ENCODE data around the gene MOXD1.

Gene MOXD1

DNA sequence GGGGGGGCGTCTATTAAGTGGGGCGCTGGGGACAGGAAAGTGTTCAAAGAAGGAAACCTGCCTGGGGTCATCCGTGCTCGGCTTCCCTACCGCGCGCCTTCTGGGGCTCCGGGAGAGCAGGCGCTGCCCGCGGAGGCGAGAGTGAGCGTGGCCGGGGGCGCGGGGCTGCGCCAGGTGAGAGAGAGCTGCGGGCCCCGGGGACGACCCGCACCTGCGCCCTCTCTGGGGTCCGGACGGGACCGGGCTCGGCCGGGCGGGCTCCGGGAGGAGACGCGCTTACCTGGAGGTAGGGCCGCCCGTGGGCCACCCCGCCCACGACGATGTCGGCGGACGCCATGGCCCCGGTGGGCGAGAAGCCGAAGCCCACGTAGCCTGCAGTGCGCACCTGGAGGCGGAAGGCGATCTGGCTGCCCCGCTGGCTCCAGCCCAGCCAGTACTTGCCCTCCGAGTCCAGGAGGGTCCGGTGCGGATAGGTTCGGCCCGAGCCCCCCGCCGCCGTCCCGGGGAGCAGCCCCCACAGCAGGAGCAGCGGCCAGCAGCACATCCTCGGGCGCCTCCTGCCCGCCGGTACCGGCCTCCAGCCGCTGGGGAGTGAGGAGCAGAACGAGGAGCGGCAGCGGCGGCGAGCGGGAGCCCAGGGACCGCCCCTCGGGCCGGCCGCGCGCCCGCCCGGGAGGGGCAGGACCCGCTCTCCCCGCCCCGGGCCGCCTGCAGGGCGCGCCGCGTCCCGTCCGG lies at the start of gene MOXD1:
Gene MOXD1, minus strand, starts transcription at position 593 of the 735 bp plus-strand sequence. Its CDS starts 49 bp downstream, at position 544.
- Histone ChIP-seq H3K9me3 (ENCODE audit: control insufficient read depth, insufficient read depth, low read length) (no peaks in the 10 kb centered on the region), H3K4me1 (ENCODE audit: insufficient read depth, low read length) (no peaks in the 10 kb centered on the region), H3K9ac (ENCODE audit: low read depth, low read length) (peak within 1 kb of the TSS; percentile 73), H3K36me3 (ENCODE audit: insufficient read depth, low read length) (no peaks in the 10 kb centered on the region)

- Histone ChIP-seq H3K9me3 (ENCODE audit: control insufficient read depth, insufficient read depth, low read length) (no peaks in the 10 kb centered on the region), H3K36me3 (ENCODE audit: insufficient read depth, low read length) (no peaks in the 10 kb centered on the region), H3K4me1 (ENCODE audit: insufficient read depth, low read length) (no peaks in the 10 kb centered on the region), H3K9ac (ENCODE audit: low read depth, low read length) (no peak overlapping the region)
These were observed 45.6 kb upstream of the MOXD1 start for GRCh38 chr6:132446855-132447241.

- Histone ChIP-seq H3K4me1 (ENCODE audit: insufficient read depth, low read length) (no peaks in the 10 kb centered on the region), H3K9ac (ENCODE audit: low read depth, low read length) (no peak overlapping the region), H3K36me3 (ENCODE audit: insufficient read depth, low read length) (no peaks in the 10 kb centered on the region), H3K9me3 (ENCODE audit: control insufficient read depth, insufficient read depth, low read length) (peaks cover 3% of the 10 kb centered on the region; the same call in 1 of the 2 replicates)
These were observed 45.0 kb upstream of the MOXD1 start for GRCh38 chr6:132446141-132446854.

GRCh38 chr6:132445201-132445951 lies 44.1 kb upstream of the MOXD1 start:
- Histone ChIP-seq H3K4me1 (ENCODE audit: insufficient read depth, low read length) (no peaks in the 10 kb centered on the region), H3K36me3 (ENCODE audit: insufficient read depth, low read length) (no peaks in the 10 kb centered on the region), H3K9ac (ENCODE audit: low read depth, low read length) (no peak overlapping the region), H3K9me3 (ENCODE audit: control insufficient read depth, insufficient read depth, low read length) (peaks cover 3% of the 10 kb centered on the region; the same call in 1 of the 2 replicates)

DNA sequence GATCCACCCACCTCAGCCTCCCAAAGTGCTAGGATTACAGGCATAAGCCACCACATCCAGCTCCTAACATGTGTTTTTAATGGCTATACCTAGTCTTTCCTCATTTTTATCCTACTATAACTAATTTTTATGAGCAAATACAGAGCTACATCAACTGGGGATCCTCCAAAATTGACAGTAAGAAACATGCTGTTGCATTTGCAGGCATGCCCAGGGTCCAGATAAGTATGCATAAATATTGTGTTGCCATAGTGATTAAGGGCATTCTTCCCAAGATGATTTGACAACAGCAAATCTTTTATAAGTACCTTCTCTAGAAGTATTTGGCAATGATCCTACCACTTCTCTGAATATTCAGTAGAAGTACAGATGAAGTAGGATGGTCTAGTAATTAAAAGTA lies 41.9 kb upstream of the MOXD1 start:
- Histone ChIP-seq H3K4me1 (ENCODE audit: insufficient read depth, low read length) (no peaks in the 10 kb centered on the region), H3K36me3 (ENCODE audit: insufficient read depth, low read length) (no peaks in the 10 kb centered on the region)

GRCh38 chr6:132430110-132430509 lies 28.8 kb upstream of the MOXD1 start:
- no peaks in the 10 kb centered on the region for H3K4me1 ChIP-seq (ENCODE audit: insufficient read depth, low read length)
- H3K36me3 ChIP-seq (ENCODE audit: insufficient read depth, low read length): no peaks in the 10 kb centered on the region
- H3K9ac ChIP-seq (ENCODE audit: low read depth, low read length): no peak overlapping the region
- no peaks in the 10 kb centered on the region for H3K9me3 ChIP-seq (ENCODE audit: control insufficient read depth, insufficient read depth, low read length)

More for the DNA sequence above, 41.9 kb upstream of the MOXD1 start:
- H3K9me3 ChIP-seq (ENCODE audit: control insufficient read depth, insufficient read depth, low read length): peaks cover 3% of the 10 kb centered on the region; the same call in 1 of the 2 replicates
- H3K9ac ChIP-seq (ENCODE audit: low read depth, low read length): no peak overlapping the region

GRCh38 chr6:132425176-132425575 lies 23.9 kb upstream of the MOXD1 start:
- Histone ChIP-seq H3K9me3 (ENCODE audit: control insufficient read depth, insufficient read depth, low read length) (no peaks in the 10 kb centered on the region), H3K4me1 (ENCODE audit: insufficient read depth, low read length) (no peaks in the 10 kb centered on the region), H3K9ac (ENCODE audit: low read depth, low read length) (no peak overlapping the region), H3K36me3 (ENCODE audit: insufficient read depth, low read length) (no peaks in the 10 kb centered on the region)

DNA sequence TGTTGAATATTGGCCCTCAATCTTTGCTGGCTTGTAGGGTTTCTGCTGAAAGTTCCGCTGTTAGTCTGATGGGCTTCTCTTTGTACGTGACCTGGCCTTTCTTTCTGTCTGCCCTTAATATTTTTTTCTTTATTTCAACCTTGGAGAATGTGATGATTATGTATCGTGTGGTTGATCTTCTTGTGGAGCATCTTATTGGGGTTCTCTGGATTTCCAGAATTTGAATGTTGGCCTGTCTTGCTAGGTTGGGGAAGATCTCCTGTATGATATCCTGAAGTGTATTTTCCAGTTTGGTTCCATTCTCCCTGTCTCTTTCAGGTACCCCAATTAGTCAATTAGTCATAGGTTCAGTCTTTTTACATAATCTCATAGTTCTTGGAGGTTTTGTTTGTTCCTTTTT lies 22.6 kb upstream of the MOXD1 start:
- H3K9me3 ChIP-seq (ENCODE audit: control insufficient read depth, insufficient read depth, low read length): no peaks in the 10 kb centered on the region
- H3K9ac ChIP-seq (ENCODE audit: low read depth, low read length): no peak overlapping the region
- no peaks in the 10 kb centered on the region for H3K36me3 ChIP-seq (ENCODE audit: insufficient read depth, low read length)
- H3K4me1 ChIP-seq (ENCODE audit: insufficient read depth, low read length): no peaks in the 10 kb centered on the region

DNA sequence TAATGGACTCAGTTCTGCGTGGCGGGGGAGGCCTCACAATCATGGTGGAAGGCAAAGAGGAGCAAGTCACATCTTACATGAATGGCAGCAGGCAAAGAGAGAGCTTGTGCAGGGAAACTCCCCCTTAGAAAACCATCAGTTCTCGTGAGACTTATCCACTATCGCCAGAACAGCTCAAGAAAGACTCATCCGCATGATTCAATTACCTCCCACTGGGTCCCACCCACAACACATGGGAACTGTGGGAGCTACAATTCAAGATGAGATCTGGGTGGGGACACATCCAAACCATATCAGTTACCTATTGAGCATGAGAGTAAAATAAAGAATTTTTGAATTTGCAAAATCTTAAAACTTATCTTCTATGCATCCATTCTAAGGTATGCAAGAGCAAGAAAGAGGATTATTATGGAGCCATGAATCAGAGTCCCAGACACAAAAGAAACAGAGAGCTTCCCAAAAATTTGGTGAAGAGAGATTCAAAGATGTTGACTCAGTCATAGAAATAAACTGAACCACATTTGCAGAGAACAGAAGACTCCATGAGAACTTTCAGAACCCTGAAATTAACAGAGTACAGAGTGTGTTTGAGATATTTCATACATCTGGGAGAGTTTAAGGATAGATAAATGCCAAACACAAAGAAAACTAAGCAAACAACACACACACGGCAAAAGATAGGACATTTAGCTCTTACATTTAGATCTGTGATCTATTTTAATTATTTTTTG lies 17.1 kb upstream of the MOXD1 start:
- H3K36me3 ChIP-seq (ENCODE audit: insufficient read depth, low read length): no peaks in the 10 kb centered on the region
- H3K9ac ChIP-seq (ENCODE audit: low read depth, low read length): no peak overlapping the region
- H3K9me3 ChIP-seq (ENCODE audit: control insufficient read depth, insufficient read depth, low read length): no peaks in the 10 kb centered on the region
- no peaks in the 10 kb centered on the region for H3K4me1 ChIP-seq (ENCODE audit: insufficient read depth, low read length)

DNA sequence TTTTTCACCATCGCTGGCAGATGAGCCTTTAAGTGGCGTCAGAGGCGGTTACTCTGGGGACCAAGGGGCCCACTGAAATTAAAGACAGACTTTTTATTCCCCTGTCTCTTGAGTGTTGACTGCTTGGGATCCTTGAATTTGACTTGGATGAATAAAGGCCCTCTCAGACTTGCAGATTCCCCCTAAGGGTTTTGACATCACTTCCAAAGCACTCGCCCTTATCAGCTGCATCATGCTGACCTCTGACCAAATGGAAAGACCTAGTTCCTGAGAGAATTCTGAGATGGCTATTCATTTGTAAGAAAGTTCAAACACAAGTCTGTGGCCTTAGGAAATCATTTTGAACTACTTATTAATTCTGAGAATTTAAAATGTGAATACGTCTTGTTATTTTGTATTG lies 13.5 kb upstream of the MOXD1 start:
- Histone ChIP-seq H3K36me3 (ENCODE audit: insufficient read depth, low read length) (no peaks in the 10 kb centered on the region), H3K9ac (ENCODE audit: low read depth, low read length) (no peak overlapping the region), H3K4me1 (ENCODE audit: insufficient read depth, low read length) (no peaks in the 10 kb centered on the region), H3K9me3 (ENCODE audit: control insufficient read depth, insufficient read depth, low read length) (no peaks in the 10 kb centered on the region)

GRCh38 chr6:132414322-132414721 lies 13.0 kb upstream of the MOXD1 start:
- no peak overlapping the region for H3K9ac ChIP-seq (ENCODE audit: low read depth, low read length)

DNA sequence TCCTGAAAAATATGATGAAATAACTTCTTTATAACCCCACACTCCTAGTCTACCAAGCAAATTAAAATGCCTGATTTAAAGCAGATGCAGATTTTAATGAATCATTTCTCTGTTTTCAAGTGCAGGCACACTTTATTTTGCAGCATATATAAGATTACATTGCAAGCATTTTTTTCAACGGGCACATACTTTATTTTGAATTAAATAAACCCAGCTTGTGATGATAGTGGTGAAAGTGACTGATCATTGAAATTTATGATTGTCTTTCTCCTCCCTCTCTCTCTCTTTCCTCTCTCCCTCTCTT lies 12.2 kb upstream of the MOXD1 start:
- H3K9me3 ChIP-seq (ENCODE audit: control insufficient read depth, insufficient read depth, low read length): no peaks in the 10 kb centered on the region
- H3K9ac ChIP-seq (ENCODE audit: low read depth, low read length): no peak overlapping the region

More at GRCh38 chr6:132414322-132414721, 13.0 kb upstream of the MOXD1 start:
- Histone ChIP-seq H3K36me3 (ENCODE audit: insufficient read depth, low read length) (no peaks in the 10 kb centered on the region), H3K9me3 (ENCODE audit: control insufficient read depth, insufficient read depth, low read length) (no peaks in the 10 kb centered on the region), H3K4me1 (ENCODE audit: insufficient read depth, low read length) (no peaks in the 10 kb centered on the region)

DNA sequence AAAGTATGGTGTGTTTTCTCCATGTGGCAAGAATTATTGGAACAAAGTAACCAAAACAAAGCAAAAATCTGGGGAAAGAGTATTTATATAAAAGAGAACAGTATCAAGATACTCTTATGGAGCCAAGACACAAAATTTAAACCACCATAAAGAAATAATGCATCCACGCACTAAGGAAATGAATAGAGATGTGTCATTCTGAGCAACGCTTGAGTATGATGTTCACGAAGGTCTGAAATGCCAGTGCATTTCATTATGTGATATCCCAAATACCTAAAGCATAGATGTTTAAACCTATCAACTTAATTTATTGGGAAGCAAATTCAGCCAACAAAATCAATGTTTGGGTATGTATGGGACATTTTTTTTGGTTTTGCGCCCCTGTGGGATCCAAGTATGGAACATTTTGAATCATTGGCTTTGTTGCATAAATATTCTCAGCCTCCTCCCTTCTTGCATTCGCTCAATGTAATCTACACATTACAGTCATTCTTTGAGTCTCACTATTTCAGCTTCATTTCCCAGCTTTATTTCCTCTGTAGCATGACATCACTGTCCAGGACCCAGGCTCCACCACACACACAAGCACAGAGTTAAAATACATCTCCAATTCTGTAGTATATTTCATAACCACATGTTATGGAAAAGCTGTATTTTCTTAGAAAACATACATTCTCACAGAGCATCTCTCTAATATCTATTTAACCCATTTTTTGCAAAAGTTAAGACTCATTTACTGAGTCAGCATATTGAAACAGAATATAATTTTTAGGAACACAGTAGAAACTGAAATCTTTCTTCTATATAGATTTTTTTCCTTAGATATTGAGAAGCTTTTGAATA lies 11.6 kb upstream of the MOXD1 start:
- Histone ChIP-seq H3K9ac (ENCODE audit: low read depth, low read length) (no peak overlapping the region), H3K9me3 (ENCODE audit: control insufficient read depth, insufficient read depth, low read length) (no peaks in the 10 kb centered on the region), H3K36me3 (ENCODE audit: insufficient read depth, low read length) (no peaks in the 10 kb centered on the region), H3K4me1 (ENCODE audit: insufficient read depth, low read length) (no peaks in the 10 kb centered on the region)

More for the DNA sequence above, 12.2 kb upstream of the MOXD1 start:
- no peaks in the 10 kb centered on the region for H3K36me3 ChIP-seq (ENCODE audit: insufficient read depth, low read length)
- H3K4me1 ChIP-seq (ENCODE audit: insufficient read depth, low read length): no peaks in the 10 kb centered on the region

Measured in ES-I3 (cell line).